Hepatocyte (in vitro differentiated cells): Measurements from ENCODE around the gene STK11. TPM values are rescaled to one million over a fixed set of nuclear protein-coding genes. Genes with fewer than 3 reads are reported as not detected.

ENCODE experiments used
- DNase-seq: peaks from one replicate; pipeline ENCODE4 v3.0.0-alpha.2; 2016; ENCODE audit warnings: low spot score
- H2AFZ ChIP-seq: fragments of 200-600 bp; sonication (generic); 2 replicates; pipeline ENCODE4 v1.6.0; 2016; ENCODE audit warnings: antibody characterized with exemption, mild to moderate bottlenecking
- H3K27ac ChIP-seq: fragments of 200-600 bp; sonication (generic); 2 replicates; pipeline ENCODE4 v1.5.1; 2016; ENCODE audit warnings: mild to moderate bottlenecking
- H3K27me3 ChIP-seq: fragments of 200-600 bp; sonication (generic); 2 replicates; pipeline ENCODE4 v1.6.1; 2016
- H3K36me3 ChIP-seq: fragments of 200-600 bp; sonication (generic); replicated peaks from 2 replicates; pipeline ENCODE4 v1.5.1; 2016; ENCODE audit warnings: low read depth; ENCODE audit not compliant: insufficient read depth
- H3K4me1 ChIP-seq: fragments of 200-600 bp; sonication (generic); 2 replicates; pipeline ENCODE4 v1.5.1; 2016; ENCODE audit warnings: mild to moderate bottlenecking, moderate library complexity; ENCODE audit not compliant: insufficient read depth
- H3K4me2 ChIP-seq: fragments of 200-600 bp; sonication (generic); 2 replicates; pipeline ENCODE4 v1.6.0; 2016
- H3K4me3 ChIP-seq: fragments of 200-600 bp; sonication (generic); 2 replicates; pipeline ENCODE4 v1.5.1; 2016; ENCODE audit warnings: mild to moderate bottlenecking
- H3K79me2 ChIP-seq: fragments of 200-600 bp; sonication (generic); 2 replicates; pipeline ENCODE4 v1.6.0; 2017; ENCODE audit warnings: mild to moderate bottlenecking
- H3K9me2 ChIP-seq: fragments of 200-600 bp; sonication (generic); replicated peaks from 2 replicates; pipeline ENCODE4 v1.6.0; 2017; ENCODE audit warnings: mild to moderate bottlenecking; ENCODE audit not compliant: insufficient read depth
- H3K9me3 ChIP-seq: fragments of 200-600 bp; sonication (generic); 2 replicates; pipeline ENCODE4 v1.5.1; 2016; ENCODE audit warnings: low read depth, mild to moderate bottlenecking
- H4K20me1 ChIP-seq: fragments of 200-600 bp; sonication (generic); 2 replicates; pipeline ENCODE4 v1.6.0; 2016; ENCODE audit warnings: mild to moderate bottlenecking; ENCODE audit not compliant: insufficient read depth, poor library complexity, severe bottlenecking
- CTCF ChIP-seq: fragments of 200-600 bp; sonication (generic); IDR thresholded peaks from 2 replicates; pipeline ENCODE4 v1.5.1; 2016; ENCODE audit warnings: antibody characterized with exemption, mild to moderate bottlenecking; ENCODE audit not compliant: poor library complexity
- EZH2 ChIP-seq: fragments of 200-600 bp; sonication (generic); IDR thresholded peaks from 2 replicates; pipeline ENCODE4 v1.6.1; 2016; ENCODE audit warnings: antibody characterized with exemption, mild to moderate bottlenecking, borderline replicate concordance
- EZH2phosphoT487 ChIP-seq: fragments of 200-600 bp; sonication (generic); IDR thresholded peaks from one replicate; pipeline ENCODE4 v1.6.1; 2018; ENCODE audit warnings: antibody characterized with exemption, mild to moderate bottlenecking, low read depth, moderate library complexity; ENCODE audit not compliant: unreplicated experiment, severe bottlenecking
- WGBS: methylation state at CpG from one replicate; pipeline ENCODE4 v1.1.6; 2016; ENCODE audit warnings: low lambda C conversion rate; ENCODE audit errors: missing lambda C conversion rate; 5-methylcytosine and 5-hydroxymethylcytosine counted together
- polyA plus RNA-seq: library from polyadenylated mRNA; unstranded; fragments of >200 nt; fragmentation: Nextera tagmentation; extraction: Ambion mirVana; gene quantifications from 2 replicates; pipeline ENCODE4 v1.2.1, GENCODE V29; 2016
- total RNA-seq: library from RNA; depleted of rRNA; stranded (reverse); fragments of >200 nt; gene quantifications from 2 replicates; pipeline ENCODE4 v1.2.3, GENCODE V29; 2014

The STK11 gene
- total and polyA plus RNA-seq, 2 experiments from 2014 or later = 48.9 to 76.6 TPM

- H3K36me3 ChIP-seq = no peaks in the 10 kb centered on the region
- no peaks in the 10 kb centered on the region for H3K9me2 ChIP-seq
- H3K4me1 ChIP-seq = peaks cover 45% of the 10 kb centered on the region
- no peaks in the 10 kb centered on the region for H3K27me3 ChIP-seq
- H3K27ac ChIP-seq = peak overlapping the region; percentile 98
- H4K20me1 ChIP-seq = peaks cover 42% of the 10 kb centered on the region
- peak overlapping the region; percentile 91 for H3K4me2 ChIP-seq
- peaks cover 67% of the 10 kb centered on the region for H3K79me2 ChIP-seq
- WGBS = 54% methylated on average over 18 of the region's 23 CpGs
- no peak overlapping the region for H2AFZ ChIP-seq
- TF ChIP-seq EZH2 (no peak), EZH2phosphoT487 (no peak), CTCF (no peak)
- DNase-seq = peak; percentile 88
- no peak overlapping the region for H3K4me3 ChIP-seq
- H3K9me3 ChIP-seq = no peaks in the 10 kb centered on the region
These were observed 48.0 kb downstream of the STK11 start for GRCh38 chr19:1253514-1254080.

- Histone ChIP-seq H3K9me2 (no peaks in the 10 kb centered on the region), H3K4me3 (no peak overlapping the region), H2AFZ (no peak overlapping the region), H3K27me3 (no peaks in the 10 kb centered on the region), H3K79me2 (peaks cover 67% of the 10 kb centered on the region), H3K9me3 (no peaks in the 10 kb centered on the region), H3K4me2 (peak overlapping the region; percentile 91), H3K36me3 (no peaks in the 10 kb centered on the region), H4K20me1 (peaks cover 42% of the 10 kb centered on the region), H3K4me1 (peaks cover 50% of the 10 kb centered on the region), H3K27ac (peak overlapping the region; percentile 98)
- 96% methylated on average over 14 of the region's 37 CpGs for WGBS
- TF ChIP-seq EZH2 = no peak
- no peak for TF ChIP-seq CTCF
- DNase-seq = no peak
These were observed 48.5 kb downstream of the STK11 start for GRCh38 chr19:1254081-1254527.

- no peaks in the 10 kb centered on the region for H3K9me2 ChIP-seq
- H3K4me3 ChIP-seq = no peak overlapping the region
- no peak for DNase-seq
- peaks cover 42% of the 10 kb centered on the region for H4K20me1 ChIP-seq
- 92% methylated on average over 20 of the region's 20 CpGs for whole genome bisulfite sequencing
- peak overlapping the region; percentile 91 for H3K4me2 ChIP-seq
- no peaks in the 10 kb centered on the region for H3K27me3 ChIP-seq
- TF ChIP-seq EZH2phosphoT487 (no peak), EZH2 (no peak), CTCF (no peak)
- no peaks in the 10 kb centered on the region for H3K9me3 ChIP-seq
- peaks cover 67% of the 10 kb centered on the region for H3K79me2 ChIP-seq
- peaks cover 53% of the 10 kb centered on the region for H3K4me1 ChIP-seq
- no peak overlapping the region for H2AFZ ChIP-seq
- H3K27ac ChIP-seq = peak overlapping the region; percentile 98
- no peaks in the 10 kb centered on the region for H3K36me3 ChIP-seq
These were observed 49.1 kb downstream of the STK11 start for GRCh38 chr19:1254530-1255185.
